DMS53 (cell line): ENCODE data around the gene TMEM151B.

ENCODE experiments used
- DNase-seq: peaks from one replicate; lab custom pipeline; 2025; lab: John Stamatoyannopoulos, UW

TMEM151B gene

GRCh38 chr6:44232676-44233566, 37.3 kb upstream of the TMEM151B start:
- DNase-seq: no peak

DNA sequence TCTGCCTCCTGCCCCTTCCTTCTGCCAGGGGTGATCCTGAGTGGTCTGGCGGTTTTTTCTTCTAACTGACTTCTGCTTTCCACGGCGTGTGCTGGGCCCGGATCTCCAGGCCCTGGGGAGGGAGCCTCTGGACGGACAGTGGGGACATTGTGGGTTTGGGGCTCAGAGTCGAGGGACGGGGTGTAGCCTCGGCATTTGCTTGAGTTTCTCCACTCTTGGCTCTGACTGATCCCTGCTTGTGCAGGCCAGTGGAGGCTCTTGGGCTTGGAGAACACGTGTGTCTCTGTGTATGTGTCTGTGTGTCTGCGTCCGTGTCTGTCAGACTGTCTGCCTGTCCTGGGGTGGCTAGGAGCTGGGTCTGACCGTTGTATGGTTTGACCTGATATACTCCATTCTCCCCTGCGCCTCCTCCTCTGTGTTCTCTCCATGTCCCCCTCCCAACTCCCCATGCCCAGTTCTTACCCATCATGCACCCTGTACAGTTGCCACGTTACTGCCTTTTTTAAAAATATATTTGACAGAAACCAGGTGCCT, 36.6 kb upstream of the TMEM151B start:
- DNase-seq: no peak

- peak; percentile 54 for DNase-seq
Observed at GRCh38 chr6:44234101-44235025, 35.9 kb upstream of the TMEM151B start.

- no peak for DNase-seq
Observed at GRCh38 chr6:44235269-44235668, 35.0 kb upstream of the TMEM151B start.

DNA sequence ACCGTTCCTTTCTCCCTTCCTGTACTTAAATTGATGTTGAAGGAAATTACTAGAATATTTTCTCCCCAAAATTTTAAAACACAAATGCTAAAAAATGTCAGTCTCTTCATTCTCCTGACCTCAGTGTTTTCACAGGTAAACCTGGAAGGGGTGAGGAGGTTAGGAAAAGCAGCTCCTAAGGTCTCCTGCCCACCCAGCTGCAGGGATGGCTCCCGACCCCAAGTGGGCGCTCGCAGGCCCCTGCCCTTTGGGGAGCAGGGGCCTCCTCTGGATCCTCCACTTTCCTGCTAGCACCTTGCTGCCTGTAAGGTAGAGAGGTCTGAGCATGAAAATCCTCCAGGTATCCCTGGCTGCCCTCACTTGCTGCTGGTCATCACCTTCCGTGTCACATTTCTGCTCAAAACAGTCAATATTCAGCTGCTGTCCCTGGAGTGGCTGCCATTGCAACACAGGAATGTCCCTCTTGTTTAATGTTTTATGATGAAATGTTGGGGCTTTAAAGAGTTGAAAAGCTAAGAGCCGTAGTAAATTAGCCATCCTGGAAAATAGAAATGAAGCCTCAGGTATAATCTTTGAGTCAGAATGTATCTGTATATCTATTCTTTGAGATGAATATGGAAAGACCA, 34.2 kb upstream of the TMEM151B start:
- no peak for DNase-seq

GRCh38 chr6:44237021-44237812, 33.0 kb upstream of the TMEM151B start:
- peak; percentile 99 for DNase-seq

- peak; percentile 92 for DNase-seq
Observed at GRCh38 chr6:44237813-44238433, 32.3 kb upstream of the TMEM151B start.

- peak; percentile 84 for DNase-seq
Observed at GRCh38 chr6:44238687-44239350, 31.4 kb upstream of the TMEM151B start.

GRCh38 chr6:44243345-44243744, 26.9 kb upstream of the TMEM151B start:
- no peak for DNase-seq

GRCh38 chr6:44245391-44245911, 24.8 kb upstream of the TMEM151B start:
- DNase-seq: no peak

DNA sequence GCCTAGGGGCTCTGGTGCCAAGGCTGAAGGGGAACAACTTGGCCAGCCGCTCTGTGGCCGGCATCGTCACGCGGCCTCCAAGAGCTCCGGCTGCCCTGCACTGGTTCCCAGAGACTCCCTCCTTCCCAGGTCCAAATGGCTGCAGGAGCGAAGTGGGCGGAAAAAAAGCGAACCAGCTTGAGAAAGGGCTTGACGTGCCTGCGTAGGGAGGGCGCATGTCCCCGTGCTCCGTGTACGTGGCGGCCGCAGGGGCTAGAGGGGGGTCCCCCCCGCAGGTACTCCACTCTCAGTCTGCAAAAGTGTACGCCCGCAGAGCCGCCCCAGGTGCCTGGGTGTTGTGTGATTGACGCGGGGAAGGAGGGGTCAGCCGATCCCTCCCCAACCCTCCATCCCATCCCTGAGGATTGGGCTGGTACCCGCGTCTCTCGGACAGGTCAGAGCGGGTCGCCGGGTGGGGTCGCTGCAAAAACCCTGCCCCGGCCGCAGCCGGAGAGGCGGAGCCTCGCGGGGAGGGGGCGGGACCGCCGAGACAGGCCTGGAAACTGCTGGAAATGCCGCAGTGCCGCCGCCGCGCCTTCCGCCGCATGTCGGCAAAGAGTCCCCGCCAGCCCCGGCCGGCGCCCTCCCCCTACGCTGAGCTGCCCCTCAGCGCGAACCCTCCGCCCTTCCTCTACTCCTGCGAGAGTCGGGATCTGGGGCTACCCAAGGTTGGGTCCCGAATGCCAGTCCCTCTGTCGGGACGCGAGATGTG, 24.2 kb upstream of the TMEM151B start:
- DNase-seq: peak; percentile 94

- DNase-seq: peak; percentile 100
Observed at GRCh38 chr6:44246663-44247337, 23.4 kb upstream of the TMEM151B start, which contains the start of gene HSP90AB1. Gene HSP90AB1 (plus strand): TSS chr6:44247101. CDS start chr6:44248630, 1,529 bp downstream.

GRCh38 chr6:44247338-44248302, 22.6 kb upstream of the TMEM151B start:
- DNase-seq: peak; percentile 80

DNA sequence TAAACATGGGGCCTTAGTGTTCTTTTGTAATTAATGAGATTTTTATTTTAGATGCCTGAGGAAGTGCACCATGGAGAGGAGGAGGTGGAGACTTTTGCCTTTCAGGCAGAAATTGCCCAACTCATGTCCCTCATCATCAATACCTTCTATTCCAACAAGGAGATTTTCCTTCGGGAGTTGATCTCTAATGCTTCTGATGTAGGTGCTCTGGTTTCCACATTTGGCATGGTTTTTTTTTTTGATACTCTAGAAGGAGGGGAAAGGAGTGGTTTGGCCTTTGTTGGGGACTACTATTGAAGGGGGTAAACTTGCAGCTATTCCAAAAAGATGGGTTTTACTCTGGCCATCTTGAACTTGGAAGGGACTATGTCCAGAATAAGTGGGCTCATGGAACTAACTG, 21.7 kb upstream of the TMEM151B start:
- no peak for DNase-seq

GRCh38 chr6:44249082-44249748, 21.0 kb upstream of the TMEM151B start:
- DNase-seq: no peak

GRCh38 chr6:44250067-44250717, 20.1 kb upstream of the TMEM151B start:
- DNase-seq: no peak
